Bronchial epithelial cell (primary cell): ENCODE measurements around the gene SERPINA12. TPM values are rescaled to one million over a fixed set of nuclear protein-coding genes. Genes with fewer than 3 reads are reported as not detected.

ENCODE experiments used
- DNase-seq: peaks from one replicate; pipeline ENCODE4 v3.0.0-alpha.2; 2010; ENCODE audit warnings: low read depth
- FAIRE-seq: peaks from 2 replicates; lab custom pipeline; 2011; peaks lifted over from hg19 to GRCh38; lab: Jason Lieb, UNC
- H3K27me3 ChIP-seq: 2 replicates; pipeline ENCODE4 v1.5.1; 2011; ENCODE audit warnings: low read length; ENCODE audit not compliant: control insufficient read depth, insufficient read depth
- H3K36me3 ChIP-seq: 2 replicates; pipeline ENCODE4 v1.5.1; 2011; ENCODE audit warnings: low read length; ENCODE audit not compliant: control insufficient read depth, insufficient read depth
- H3K4me3 ChIP-seq: 2 replicates; pipeline ENCODE4 v1.5.1; 2011; ENCODE audit warnings: mild to moderate bottlenecking, low read depth, low read length, control low read depth
- total RNA-seq: library from RNA; depleted of rRNA; stranded (reverse); fragments of >200 nt; gene quantifications from 2 replicates; pipeline ENCODE4 v1.2.1, GENCODE V29; 2014
- TF ChIP-seq, protein P1 (sequence below): IDR thresholded peaks from 2 replicates; pipeline ENCODE4 v1.5.1; 2011; ENCODE audit warnings: mild to moderate bottlenecking, moderate library complexity, low read length, control low read depth, inconsistent platforms; ENCODE audit not compliant: insufficient read depth, severe bottlenecking

SERPINA12 gene
- total RNA-seq, 1 donor from 2014 or later = not detected

DNA sequence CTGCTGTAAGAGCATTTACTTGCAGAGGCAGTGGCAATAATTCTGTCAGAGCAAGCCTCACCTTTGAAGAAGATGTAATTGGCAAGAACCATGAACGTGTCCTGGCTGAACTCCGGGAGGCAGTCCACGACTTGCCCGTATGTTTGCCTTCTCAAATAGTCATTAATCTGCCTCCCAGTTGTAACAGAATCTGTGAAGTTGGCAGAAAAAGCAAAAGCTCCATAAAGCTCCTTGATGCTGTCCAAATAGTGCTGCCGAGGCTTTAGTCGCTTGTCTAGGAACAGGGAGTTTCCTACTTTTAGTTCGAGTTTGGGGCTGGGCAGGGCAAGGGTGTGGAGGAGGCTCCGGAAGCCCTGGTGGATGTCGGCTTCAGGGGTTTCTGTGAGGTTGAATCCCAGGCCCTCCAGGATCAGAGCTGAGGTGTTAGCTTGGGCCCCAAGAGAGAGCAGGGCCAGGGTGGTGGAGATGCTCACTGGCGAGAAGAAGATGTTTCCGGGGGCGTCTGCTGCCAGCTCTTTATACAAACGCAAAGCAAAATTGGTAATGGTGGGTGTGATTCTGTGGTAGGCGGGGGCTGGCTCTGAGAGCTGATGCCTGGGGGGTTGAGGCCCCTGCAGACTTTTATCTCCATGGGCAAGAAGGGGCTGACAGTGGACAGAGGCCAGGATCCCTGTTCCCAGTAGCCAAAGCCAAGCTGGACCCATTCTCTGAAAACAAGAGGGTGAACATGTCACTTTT lies 61.0 kb downstream of the SERPINA12 start:
- DNase-seq (peak; percentile 88), FAIRE-seq (peak; percentile 73)
- TF ChIP-seq, protein P1, sequence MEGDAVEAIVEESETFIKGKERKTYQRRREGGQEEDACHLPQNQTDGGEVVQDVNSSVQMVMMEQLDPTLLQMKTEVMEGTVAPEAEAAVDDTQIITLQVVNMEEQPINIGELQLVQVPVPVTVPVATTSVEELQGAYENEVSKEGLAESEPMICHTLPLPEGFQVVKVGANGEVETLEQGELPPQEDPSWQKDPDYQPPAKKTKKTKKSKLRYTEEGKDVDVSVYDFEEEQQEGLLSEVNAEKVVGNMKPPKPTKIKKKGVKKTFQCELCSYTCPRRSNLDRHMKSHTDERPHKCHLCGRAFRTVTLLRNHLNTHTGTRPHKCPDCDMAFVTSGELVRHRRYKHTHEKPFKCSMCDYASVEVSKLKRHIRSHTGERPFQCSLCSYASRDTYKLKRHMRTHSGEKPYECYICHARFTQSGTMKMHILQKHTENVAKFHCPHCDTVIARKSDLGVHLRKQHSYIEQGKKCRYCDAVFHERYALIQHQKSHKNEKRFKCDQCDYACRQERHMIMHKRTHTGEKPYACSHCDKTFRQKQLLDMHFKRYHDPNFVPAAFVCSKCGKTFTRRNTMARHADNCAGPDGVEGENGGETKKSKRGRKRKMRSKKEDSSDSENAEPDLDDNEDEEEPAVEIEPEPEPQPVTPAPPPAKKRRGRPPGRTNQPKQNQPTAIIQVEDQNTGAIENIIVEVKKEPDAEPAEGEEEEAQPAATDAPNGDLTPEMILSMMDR = no peak

DNA sequence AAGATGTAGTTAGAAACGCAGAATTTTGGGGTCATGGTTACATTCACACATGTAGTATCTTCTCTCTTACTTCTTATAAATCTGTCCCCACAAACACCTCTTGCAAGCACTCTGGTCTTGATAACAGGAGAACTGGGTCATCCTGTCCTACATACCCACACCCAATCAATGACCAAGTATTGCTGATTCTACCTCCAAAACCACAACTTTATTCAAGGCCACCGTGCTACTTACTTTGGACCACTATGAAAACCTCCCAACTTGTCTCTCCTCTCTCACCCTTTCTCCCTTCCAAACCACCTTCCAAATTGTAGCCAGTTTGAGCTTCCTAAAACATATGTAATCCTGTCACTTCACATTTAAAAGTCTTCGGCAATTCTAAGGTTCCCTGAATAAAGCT lies 62.1 kb downstream of the SERPINA12 start:
- TF ChIP-seq, protein P1 = no peak
- DNase-seq (no peak), FAIRE-seq (no peak)
- Histone ChIP-seq H3K4me3 (no peak overlapping the region), H3K36me3 (no peaks in the 10 kb centered on the region), H3K27me3 (no peaks in the 10 kb centered on the region)

More for the DNA sequence above, 61.0 kb downstream of the SERPINA12 start:
- Histone ChIP-seq H3K36me3 (no peaks in the 10 kb centered on the region), H3K4me3 (no peak overlapping the region), H3K27me3 (no peaks in the 10 kb centered on the region)

DNA sequence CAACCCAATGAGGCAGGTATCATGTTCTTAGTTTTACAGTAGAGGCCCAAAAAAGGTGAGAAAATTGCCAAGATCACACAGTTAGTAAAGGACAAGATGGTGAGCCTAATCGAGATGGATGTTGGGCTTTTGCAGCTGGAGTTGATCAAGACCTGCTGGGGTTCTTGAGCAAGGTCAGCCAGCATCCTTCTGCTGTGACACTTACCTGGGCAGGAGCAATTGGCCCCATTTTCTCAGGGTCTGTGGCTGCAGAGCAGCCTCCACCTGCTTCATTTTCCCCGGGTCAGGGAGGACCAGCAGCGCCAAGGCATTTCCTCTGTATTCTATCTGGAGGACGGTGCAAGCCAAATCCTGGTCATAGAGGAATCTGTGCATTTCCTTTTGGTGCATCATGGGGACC lies 63.1 kb downstream of the SERPINA12 start:
- TF ChIP-seq, protein P1 = no peak
- no peak for FAIRE-seq
- Histone ChIP-seq H3K4me3 (no peak overlapping the region), H3K36me3 (no peaks in the 10 kb centered on the region), H3K27me3 (no peaks in the 10 kb centered on the region)
- DNase-seq = no peak

DNA sequence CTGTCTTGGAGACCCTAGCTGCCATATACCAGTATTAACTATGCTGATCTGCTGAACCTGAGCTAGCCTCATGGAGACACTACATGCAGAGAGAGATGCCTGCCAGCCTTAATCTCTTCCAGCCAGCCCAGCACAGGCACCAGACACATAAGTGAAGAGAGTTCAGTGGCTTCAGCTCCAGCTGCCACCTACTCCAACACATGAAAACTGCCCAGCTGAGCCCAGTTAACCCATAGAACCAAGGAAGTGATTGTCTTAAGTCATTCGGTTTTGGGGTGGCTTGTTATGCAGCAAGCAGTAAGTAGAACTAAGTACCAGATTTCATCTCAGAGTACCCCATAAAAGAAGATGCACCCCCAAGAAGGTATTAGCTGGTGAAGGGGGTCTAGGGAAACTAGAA lies 64.3 kb downstream of the SERPINA12 start:
- Histone ChIP-seq H3K27me3 (no peaks in the 10 kb centered on the region), H3K36me3 (no peaks in the 10 kb centered on the region), H3K4me3 (no peak overlapping the region)
- DNase-seq (no peak), FAIRE-seq (no peak)
- TF ChIP-seq, protein P1 = no peak

DNA sequence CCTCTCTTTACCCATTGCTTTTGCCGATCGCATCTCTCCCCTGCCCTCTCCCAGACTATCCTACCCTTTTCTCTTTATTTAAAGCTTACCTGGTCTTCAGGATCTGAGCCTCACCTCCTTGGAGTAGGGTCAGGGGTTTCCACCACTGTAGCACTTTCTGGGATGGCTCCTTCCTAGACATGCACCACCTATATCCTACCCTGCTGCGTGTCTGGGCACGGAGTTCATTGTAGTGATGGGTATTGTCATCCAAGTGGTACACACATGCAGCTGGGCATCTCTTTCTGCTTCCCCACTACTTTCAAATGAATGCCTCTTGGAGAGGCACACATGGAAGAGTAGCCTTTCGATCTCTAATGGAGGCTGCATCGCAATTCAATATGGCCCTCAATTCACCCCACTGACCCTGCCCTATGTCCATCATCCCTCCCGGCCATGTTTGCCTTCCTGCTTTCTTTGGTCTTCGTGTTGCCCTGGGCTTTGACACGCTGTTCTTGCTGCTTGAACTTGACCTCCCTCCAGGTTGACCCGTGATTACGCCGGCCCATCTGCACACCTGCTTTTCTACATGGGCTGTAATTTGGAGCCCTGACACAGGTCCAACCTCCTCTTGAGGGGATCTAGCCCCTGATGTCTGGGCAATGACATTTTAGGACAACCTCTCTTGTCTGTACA lies 67.6 kb downstream of the SERPINA12 start:
- Histone ChIP-seq H3K36me3 (no peaks in the 10 kb centered on the region), H3K4me3 (no peak overlapping the region), H3K27me3 (no peaks in the 10 kb centered on the region)
- DNase-seq = no peak
- TF ChIP-seq, protein P1 = no peak
- FAIRE-seq = no peak
